Activated CD4-positive, alpha-beta T cell treated with anti-CD3 and anti-CD28 coated beads for 36 hours (primary cell): Measurements from ENCODE around the gene ST7. TPM values are rescaled to one million over a fixed set of nuclear protein-coding genes. Genes with fewer than 3 reads are reported as not detected.

Source experiments
- ATAC-seq: fragments of 200-7000 bp; cut with Tn5 transposase; one replicate; pipeline ENCODE4 v1.10.0; 2021; ENCODE audit warnings: mild to moderate bottlenecking, moderate library complexity
- CTCF ChIA-PET: fragments of 350-600 bp; sonication (Branson Sonifier 250); formaldehyde crosslinking; loops from one replicate; lab custom pipeline; 2021; ENCODE audit warnings: antibody characterized with exemption; lab: Charles Lee
- POLR2A ChIA-PET: fragments of 350-600 bp; sonication (Branson Sonifier 250); formaldehyde crosslinking; loops from one replicate; lab custom pipeline; 2021; ENCODE audit warnings: antibody characterized with exemption, inconsistent platforms; lab: Charles Lee
- DNase-seq: peaks from one replicate; pipeline ENCODE4 v3.0.0-alpha.2; 2020
- H3K27ac Mint-ChIP-seq: one replicate; pipeline ENCODE4 v1.8.0; 2021; ENCODE audit warnings: mixed read lengths
- H3K27me3 Mint-ChIP-seq: one replicate; pipeline ENCODE4 v1.8.0; 2021; ENCODE audit warnings: mixed read lengths
- H3K36me3 Mint-ChIP-seq: one replicate; pipeline ENCODE4 v1.8.0; 2021; ENCODE audit warnings: low read depth, mixed read lengths
- H3K4me1 Mint-ChIP-seq: one replicate; pipeline ENCODE4 v1.8.0; 2021; ENCODE audit warnings: mixed read lengths
- H3K4me3 Mint-ChIP-seq: one replicate; pipeline ENCODE4 v1.8.0; 2021; ENCODE audit warnings: mild to moderate bottlenecking, moderate library complexity, mixed read lengths
- H3K9me3 Mint-ChIP-seq: one replicate; pipeline ENCODE4 v1.8.0; 2021; ENCODE audit warnings: low read depth, mixed read lengths
- intact Hi-C, 2 experiments: fragments of 100-400 bp; cut with DNase I in 1 of 2; cut with micrococcal nuclease in 1 of 2; formaldehyde crosslinking; loops; one replicate each; pipeline versions ENCODE4 v1.14.2 to v1.15.1; 2022 to 2024; cut with DNase I, micrococcal nuclease
- total RNA-seq, 2 experiments: library from RNA; stranded (reverse); gene quantifications; one replicate each; pipeline ENCODE4 v1.2.3, GENCODE V29; 2021

ST7 gene
- total RNA-seq, 2 experiments from 2014 or later, result 6.4 to 8.1 TPM

GRCh38 chr7:116978006-116978405 lies 24.7 kb downstream of the ST7 start:
- H3K9me3 Mint-ChIP-seq, result no peaks in the 10 kb centered on the region
- DNase-seq (no peak), ATAC-seq (no peak)
- intact Hi-C loops, result no loop called here
- CTCF ChIA-PET, result interaction anchor here (0.6 kb wide), 2 partner anchors 23 to 1282 kb away, joined by 3 to 4 read pairs; no protein-coding TSS in a partner anchor
- H3K4me1 Mint-ChIP-seq, result no peaks in the 10 kb centered on the region
- POLR2A ChIA-PET, result no interaction called here
- no peaks in the 10 kb centered on the region for H3K27me3 Mint-ChIP-seq
- H3K27ac Mint-ChIP-seq, result no peak overlapping the region
- peaks cover 2% of the 10 kb centered on the region for H3K36me3 Mint-ChIP-seq
- H3K4me3 Mint-ChIP-seq, result no peak overlapping the region

GRCh38 chr7:116979430-116979829 lies 26.1 kb downstream of the ST7 start:
- H3K27ac Mint-ChIP-seq, result no peak overlapping the region

GRCh38 chr7:116980354-116980753 lies 27.1 kb downstream of the ST7 start:
- no peak overlapping the region for H3K27ac Mint-ChIP-seq

More at GRCh38 chr7:116979430-116979829, 26.1 kb downstream of the ST7 start:
- DNase-seq (no peak), ATAC-seq (no peak)
- ChIA-PET CTCF (no interaction called here), POLR2A (no interaction called here)
- H3K4me3 Mint-ChIP-seq, result no peak overlapping the region
- peaks cover 2% of the 10 kb centered on the region for H3K36me3 Mint-ChIP-seq
- no peaks in the 10 kb centered on the region for H3K27me3 Mint-ChIP-seq
- intact Hi-C loops, result no loop called here
- no peaks in the 10 kb centered on the region for H3K4me1 Mint-ChIP-seq
- H3K9me3 Mint-ChIP-seq, result no peaks in the 10 kb centered on the region

GRCh38 chr7:116981939-116982338 lies 28.6 kb downstream of the ST7 start:
- H3K27ac Mint-ChIP-seq, result no peak overlapping the region
- H3K36me3 Mint-ChIP-seq, result no peaks in the 10 kb centered on the region
- H3K4me3 Mint-ChIP-seq, result no peak overlapping the region
- POLR2A ChIA-PET, result interaction anchor here (0.7 kb wide), 1 partner anchor 140 kb away, joined by 3 read pairs; no protein-coding TSS in a partner anchor
- H3K4me1 Mint-ChIP-seq, result peaks cover 2% of the 10 kb centered on the region
- intact Hi-C loops, result no loop called here
- ATAC-seq (no peak), DNase-seq (no peak)
- CTCF ChIA-PET, result interaction anchor here (0.9 to 1.8 kb wide), 3 partner anchors 9 to 140 kb away, joined by 3 to 4 read pairs (median 3); no protein-coding TSS in a partner anchor
- H3K27me3 Mint-ChIP-seq, result no peaks in the 10 kb centered on the region
- no peaks in the 10 kb centered on the region for H3K9me3 Mint-ChIP-seq

More at GRCh38 chr7:116980354-116980753, 27.1 kb downstream of the ST7 start:
- Mint-ChIP-seq H3K4me3 (no peak overlapping the region), H3K4me1 (no peaks in the 10 kb centered on the region), H3K27me3 (no peaks in the 10 kb centered on the region), H3K36me3 (no peaks in the 10 kb centered on the region), H3K9me3 (no peaks in the 10 kb centered on the region)
- DNase-seq (no peak), ATAC-seq (no peak)
- intact Hi-C loops, result no loop called here
- CTCF ChIA-PET, result no interaction called here
- POLR2A ChIA-PET, result no interaction called here

GRCh38 chr7:116984511-116984910 lies 31.2 kb downstream of the ST7 start:
- ChIA-PET CTCF (interaction anchor here (0.6 to 9.4 kb wide), 18 partner anchors 9 to 146 kb away, joined by 3 to 213 read pairs (median 6); no protein-coding TSS in a partner anchor), POLR2A (no interaction called here)
- DNase-seq (no peak), ATAC-seq (no peak)
- intact Hi-C loops, result loop anchor here (2.0 kb wide), 2 partner anchors 54 to 142 kb away; no protein-coding TSS in a partner anchor
- peaks cover 2% of the 10 kb centered on the region for H3K4me1 Mint-ChIP-seq
- H3K36me3 Mint-ChIP-seq, result no peaks in the 10 kb centered on the region
- no peak overlapping the region for H3K4me3 Mint-ChIP-seq
- no peak overlapping the region for H3K27ac Mint-ChIP-seq
- no peaks in the 10 kb centered on the region for H3K9me3 Mint-ChIP-seq
- H3K27me3 Mint-ChIP-seq, result no peaks in the 10 kb centered on the region

GRCh38 chr7:116984917-116985316 lies 31.6 kb downstream of the ST7 start:
- intact Hi-C loops, result loop anchor here (1.0 to 2.0 kb wide), 3 partner anchors 54 to 142 kb away; no protein-coding TSS in a partner anchor
- no peaks in the 10 kb centered on the region for H3K9me3 Mint-ChIP-seq
- H3K27me3 Mint-ChIP-seq, result no peaks in the 10 kb centered on the region
- CTCF ChIA-PET, result interaction anchor here (0.6 to 9.4 kb wide), 19 partner anchors 8 to 146 kb away, joined by 3 to 213 read pairs (median 6); no protein-coding TSS in a partner anchor
- POLR2A ChIA-PET, result no interaction called here
- H3K27ac Mint-ChIP-seq, result no peak overlapping the region
- DNase-seq, result no peak
- no peaks in the 10 kb centered on the region for H3K36me3 Mint-ChIP-seq
- peaks cover 2% of the 10 kb centered on the region for H3K4me1 Mint-ChIP-seq
- peak; percentile 39 for ATAC-seq
- H3K4me3 Mint-ChIP-seq, result no peak overlapping the region

- ChIA-PET POLR2A (no interaction called here), CTCF (interaction anchor here (0.6 to 9.4 kb wide), 17 partner anchors 8 to 145 kb away, joined by 3 to 213 read pairs (median 7); no protein-coding TSS in a partner anchor)
- ATAC-seq, result no peak
- intact Hi-C loops, result loop anchor here (1.0 to 2.0 kb wide), 3 partner anchors 55 to 141 kb away; no protein-coding TSS in a partner anchor
- no peak for DNase-seq
- Mint-ChIP-seq H3K9me3 (no peaks in the 10 kb centered on the region), H3K4me3 (no peak overlapping the region), H3K27ac (no peak overlapping the region), H3K36me3 (no peaks in the 10 kb centered on the region), H3K4me1 (peaks cover 5% of the 10 kb centered on the region), H3K27me3 (no peaks in the 10 kb centered on the region)
These were observed 32.3 kb downstream of the ST7 start for GRCh38 chr7:116985575-116985974.

- ChIA-PET POLR2A (no interaction called here), CTCF (interaction anchor here (0.6 to 9.4 kb wide), 8 partner anchors 12 to 136 kb away, joined by 3 to 213 read pairs (median 17); no protein-coding TSS in a partner anchor)
- peak; percentile 55 for ATAC-seq
These were observed 33.6 kb downstream of the ST7 start for GRCh38 chr7:116986611-116987565.

GRCh38 chr7:116988363-116988989 lies 35.2 kb downstream of the ST7 start:
- POLR2A ChIA-PET, result interaction anchor here (0.6 kb wide), 1 partner anchor 136 kb away, joined by 3 read pairs; no protein-coding TSS in a partner anchor
- CTCF ChIA-PET, result interaction anchor here (0.6 to 9.4 kb wide), 23 partner anchors 8 to 769 kb away, joined by 3 to 213 read pairs (median 4); no protein-coding TSS in a partner anchor
- no peak for DNase-seq
- H3K4me3 Mint-ChIP-seq, result no peak overlapping the region
- no peak overlapping the region for H3K27ac Mint-ChIP-seq
- intact Hi-C loops, result loop anchor here (1.0 to 2.0 kb wide), 3 partner anchors 24 to 131 kb away; no protein-coding TSS in a partner anchor
- ATAC-seq, result no peak
- no peaks in the 10 kb centered on the region for H3K27me3 Mint-ChIP-seq
- peaks cover 5% of the 10 kb centered on the region for H3K4me1 Mint-ChIP-seq
- peaks cover 2% of the 10 kb centered on the region for H3K36me3 Mint-ChIP-seq
- H3K9me3 Mint-ChIP-seq, result peaks cover 3% of the 10 kb centered on the region

More at GRCh38 chr7:116986611-116987565, 33.6 kb downstream of the ST7 start:
- no peak overlapping the region for H3K27ac Mint-ChIP-seq
- H3K4me3 Mint-ChIP-seq, result no peak overlapping the region
- intact Hi-C loops, result no loop called here
- no peak for DNase-seq
- no peaks in the 10 kb centered on the region for H3K27me3 Mint-ChIP-seq
- H3K9me3 Mint-ChIP-seq, result peaks cover 3% of the 10 kb centered on the region
- H3K36me3 Mint-ChIP-seq, result peaks cover 2% of the 10 kb centered on the region
- H3K4me1 Mint-ChIP-seq, result peaks cover 5% of the 10 kb centered on the region

GRCh38 chr7:116990056-116990455 lies 36.8 kb downstream of the ST7 start:
- Mint-ChIP-seq H3K36me3 (peaks cover 2% of the 10 kb centered on the region), H3K9me3 (peaks cover 3% of the 10 kb centered on the region), H3K4me1 (peaks cover 5% of the 10 kb centered on the region), H3K27me3 (no peaks in the 10 kb centered on the region), H3K27ac (no peak overlapping the region), H3K4me3 (no peak overlapping the region)
- no peak for ATAC-seq
- ChIA-PET POLR2A (no interaction called here), CTCF (interaction anchor here (1.3 to 9.4 kb wide), 3 partner anchors 16 to 133 kb away, joined by 3 to 213 read pairs (median 48); no protein-coding TSS in a partner anchor)
- DNase-seq, result no peak
- intact Hi-C loops, result no loop called here

- DNase-seq (no peak), ATAC-seq (no peak)
- no peaks in the 10 kb centered on the region for H3K27me3 Mint-ChIP-seq
- intact Hi-C loops, result no loop called here
- H3K4me1 Mint-ChIP-seq, result peaks cover 5% of the 10 kb centered on the region
- no peak overlapping the region for H3K27ac Mint-ChIP-seq
- H3K4me3 Mint-ChIP-seq, result no peak overlapping the region
- H3K9me3 Mint-ChIP-seq, result peaks cover 3% of the 10 kb centered on the region
- peaks cover 2% of the 10 kb centered on the region for H3K36me3 Mint-ChIP-seq
- ChIA-PET CTCF (interaction anchor here (1.1 to 9.4 kb wide), 3 partner anchors 20 to 132 kb away, joined by 4 to 213 read pairs (median 48); no protein-coding TSS in a partner anchor), POLR2A (no interaction called here)
These were observed 37.9 kb downstream of the ST7 start for GRCh38 chr7:116991233-116991632.
